22Rv1 (cell line): ENCODE measurements around the gene RTN1.
A peak's percentile ranks its signal among the peaks of the same experiment; 100 is the strongest.

Experiments
- ZFX ChIP-seq: fragments of 450-650 bp; IDR thresholded peaks from 2 replicates; pipeline ENCODE4 v1.6.1; 2017; ENCODE audit warnings: antibody characterized with exemption, borderline replicate concordance
- TF ChIP-seq, protein P1 (sequence below): fragments of 450-650 bp; IDR thresholded peaks from 2 replicates; pipeline ENCODE4 v1.5.1; 2017; ENCODE audit warnings: mild to moderate bottlenecking

- TF ChIP-seq, protein P1, sequence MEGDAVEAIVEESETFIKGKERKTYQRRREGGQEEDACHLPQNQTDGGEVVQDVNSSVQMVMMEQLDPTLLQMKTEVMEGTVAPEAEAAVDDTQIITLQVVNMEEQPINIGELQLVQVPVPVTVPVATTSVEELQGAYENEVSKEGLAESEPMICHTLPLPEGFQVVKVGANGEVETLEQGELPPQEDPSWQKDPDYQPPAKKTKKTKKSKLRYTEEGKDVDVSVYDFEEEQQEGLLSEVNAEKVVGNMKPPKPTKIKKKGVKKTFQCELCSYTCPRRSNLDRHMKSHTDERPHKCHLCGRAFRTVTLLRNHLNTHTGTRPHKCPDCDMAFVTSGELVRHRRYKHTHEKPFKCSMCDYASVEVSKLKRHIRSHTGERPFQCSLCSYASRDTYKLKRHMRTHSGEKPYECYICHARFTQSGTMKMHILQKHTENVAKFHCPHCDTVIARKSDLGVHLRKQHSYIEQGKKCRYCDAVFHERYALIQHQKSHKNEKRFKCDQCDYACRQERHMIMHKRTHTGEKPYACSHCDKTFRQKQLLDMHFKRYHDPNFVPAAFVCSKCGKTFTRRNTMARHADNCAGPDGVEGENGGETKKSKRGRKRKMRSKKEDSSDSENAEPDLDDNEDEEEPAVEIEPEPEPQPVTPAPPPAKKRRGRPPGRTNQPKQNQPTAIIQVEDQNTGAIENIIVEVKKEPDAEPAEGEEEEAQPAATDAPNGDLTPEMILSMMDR = peak; percentile 37
- TF ChIP-seq ZFX = no peak
Measured at GRCh38 chr14:59882957-59883356, 12.4 kb upstream of the RTN1 start.
